Activated CD8-positive, alpha-beta memory T cell treated with anti-CD3 and anti-CD28 coated beads, Interleukin-2, amount 50 U/mL, for 48 hours (primary cell): ENCODE measurements around the gene KRT31.
"Not testable (repeated sequence)": the region's sequence is repeated elsewhere in the genome, so short reads cannot be mapped to it uniquely, and the experiment has no call there.

Experiments used
- DNase-seq: peaks from one replicate; pipeline ENCODE4 v3.0.0-alpha.2; 2020

KRT31 gene

DNA sequence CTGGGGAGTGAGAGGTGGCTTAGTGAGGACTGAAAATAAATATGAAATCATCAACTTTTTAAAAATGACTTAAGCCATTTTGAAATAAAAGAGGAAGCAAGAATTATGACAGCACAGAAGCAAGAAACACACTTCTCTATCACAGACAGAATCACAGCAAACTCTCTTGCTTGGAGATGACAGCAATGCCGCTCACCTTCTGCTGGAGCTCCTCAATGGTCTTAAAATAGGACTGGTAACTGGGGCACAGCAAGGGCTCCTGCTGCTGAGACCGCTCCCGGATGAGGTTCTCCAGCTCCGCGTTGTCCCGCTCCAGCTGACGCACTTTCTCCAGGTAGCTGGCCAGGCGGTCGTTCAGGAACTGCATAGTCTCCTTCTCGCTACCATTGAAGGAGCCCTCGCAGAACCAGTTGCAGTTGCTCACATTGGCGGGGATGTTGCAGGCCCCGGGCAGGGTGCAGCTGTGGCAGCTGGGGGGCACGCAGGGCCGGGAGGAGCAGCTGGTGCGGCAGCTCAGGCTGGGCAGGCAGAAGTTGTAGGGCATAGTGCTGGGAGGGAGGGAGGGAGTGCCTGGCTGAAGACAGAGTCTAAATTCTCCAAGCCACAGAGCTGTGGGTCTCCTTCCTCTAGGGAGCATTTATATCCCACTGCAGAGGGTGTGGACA is at the start of gene KRT31:
Gene KRT31, minus strand, starts transcription at position 613 of the 665 bp plus-strand sequence. Its CDS starts 69 bp downstream, at position 544.
- DNase-seq: no peak

DNA sequence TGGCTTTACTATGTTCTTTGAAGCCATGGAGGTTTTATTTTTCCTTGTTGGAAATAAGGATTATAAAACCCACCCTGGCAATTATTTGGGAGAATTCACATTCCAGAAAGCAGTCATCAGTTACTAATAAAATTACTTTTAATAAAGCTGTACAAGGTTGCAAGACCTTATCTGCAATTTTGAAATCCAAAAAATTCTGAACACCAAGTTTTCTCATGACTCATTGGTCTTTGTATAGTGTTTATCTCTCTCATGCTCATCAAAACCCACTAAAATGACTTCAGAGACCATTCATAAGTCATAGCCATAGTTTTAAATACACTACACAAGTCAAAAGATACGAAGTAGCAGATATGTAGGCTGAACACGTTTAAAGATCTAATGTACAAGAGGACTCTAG is 49.4 kb upstream of the KRT31 start:
- no peak for DNase-seq

GRCh38 chr17:41444640-41445039 is 47.2 kb upstream of the KRT31 start:
- no peak for DNase-seq

- DNase-seq: no peak
Observed at GRCh38 chr17:41444186-41444585, 46.8 kb upstream of the KRT31 start.

- DNase-seq: no peak
Observed at GRCh38 chr17:41442739-41443138, 45.3 kb upstream of the KRT31 start.

GRCh38 chr17:41440531-41441033 is 43.2 kb upstream of the KRT31 start, which contains the start of gene KRT38:
Gene KRT38, minus strand, starts transcription at chr17:41440983. Its CDS starts 62 bp downstream, at chr17:41440921.
- DNase-seq: no peak

- DNase-seq: no peak
Observed at GRCh38 chr17:41439375-41439774, 42.0 kb upstream of the KRT31 start.

DNA sequence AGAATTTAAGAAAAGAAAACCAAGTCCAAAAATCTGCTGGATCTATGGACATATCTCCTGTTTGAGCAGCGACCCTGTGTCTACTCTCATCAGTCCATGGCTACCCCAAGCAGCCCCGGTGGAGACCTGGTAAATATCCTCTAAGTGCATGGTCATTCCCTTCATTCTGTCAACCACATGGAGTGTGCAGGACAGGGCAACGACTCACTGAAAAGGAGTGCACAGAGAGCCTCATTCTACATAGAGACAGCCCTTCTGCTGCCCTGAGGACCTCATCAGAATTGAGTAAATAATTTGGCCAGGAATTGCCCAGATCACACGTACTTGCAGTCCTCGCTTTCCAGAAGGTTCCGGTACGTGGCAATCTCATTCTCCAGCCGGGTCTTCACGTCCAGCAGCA is 40.4 kb upstream of the KRT31 start:
- DNase-seq: no peak

DNA sequence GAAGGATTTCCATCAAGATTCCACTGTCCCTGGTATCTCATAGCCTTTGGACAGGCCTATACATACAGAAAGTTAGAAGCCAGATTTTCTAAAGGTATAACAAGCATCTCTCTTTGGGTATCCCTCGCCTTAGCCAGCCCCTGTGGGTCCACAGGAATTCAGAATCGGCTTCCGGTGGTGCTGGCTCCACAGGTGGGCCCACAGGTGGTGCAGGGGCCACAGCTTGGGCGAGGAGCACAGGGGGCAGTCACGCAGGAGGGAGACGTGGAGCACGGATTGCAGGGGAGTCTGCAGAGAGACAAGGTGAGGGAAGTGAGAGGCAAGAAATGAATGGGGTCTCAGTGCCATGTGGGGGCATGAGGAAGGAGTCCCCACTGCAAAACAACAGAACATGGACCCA is 39.8 kb upstream of the KRT31 start:
- DNase-seq: no peak

DNA sequence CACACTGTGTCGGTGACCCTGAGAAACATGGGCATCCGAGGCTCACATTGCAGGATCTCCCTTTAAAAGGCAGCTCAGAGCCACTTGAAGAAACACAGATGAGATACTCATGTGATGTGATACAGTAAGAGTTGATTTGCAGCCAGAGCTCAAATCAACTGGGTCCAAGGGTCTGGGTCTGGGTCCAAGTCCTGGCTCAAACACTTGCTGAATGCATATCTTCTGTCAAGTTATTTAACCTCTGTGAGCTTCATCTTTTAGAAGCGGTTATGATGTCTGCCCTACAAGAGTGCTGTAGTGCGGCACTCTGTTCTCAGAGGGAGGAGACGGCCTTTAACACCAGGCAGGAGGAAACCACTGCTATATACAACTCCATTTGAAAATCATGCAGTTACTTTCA is 37.0 kb upstream of the KRT31 start:
- DNase-seq: no peak

- no peak for DNase-seq
Observed at GRCh38 chr17:41434005-41434404, 36.6 kb upstream of the KRT31 start.

DNA sequence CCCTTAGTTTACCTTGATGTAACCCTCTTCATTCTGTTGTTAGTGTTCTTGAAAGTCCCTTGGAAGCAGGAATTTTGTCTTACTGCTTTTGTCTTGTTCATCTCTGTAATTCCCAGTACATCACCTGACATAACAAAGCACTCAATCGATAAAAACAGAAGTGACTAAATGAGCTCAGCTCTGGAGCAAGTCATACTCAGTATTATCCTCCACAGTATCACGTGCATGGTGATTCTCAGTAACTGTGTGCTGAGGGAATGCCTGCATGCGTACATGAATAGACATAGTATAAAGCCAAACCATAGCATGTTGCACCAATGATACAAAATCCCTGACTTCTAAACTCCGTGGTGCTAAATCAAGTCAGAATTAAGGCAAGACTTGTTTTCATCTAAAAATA is 36.2 kb upstream of the KRT31 start:
- DNase-seq: no peak

GRCh38 chr17:41430376-41430775 is 33.0 kb upstream of the KRT31 start:
- not testable (repeated sequence) for DNase-seq

DNA sequence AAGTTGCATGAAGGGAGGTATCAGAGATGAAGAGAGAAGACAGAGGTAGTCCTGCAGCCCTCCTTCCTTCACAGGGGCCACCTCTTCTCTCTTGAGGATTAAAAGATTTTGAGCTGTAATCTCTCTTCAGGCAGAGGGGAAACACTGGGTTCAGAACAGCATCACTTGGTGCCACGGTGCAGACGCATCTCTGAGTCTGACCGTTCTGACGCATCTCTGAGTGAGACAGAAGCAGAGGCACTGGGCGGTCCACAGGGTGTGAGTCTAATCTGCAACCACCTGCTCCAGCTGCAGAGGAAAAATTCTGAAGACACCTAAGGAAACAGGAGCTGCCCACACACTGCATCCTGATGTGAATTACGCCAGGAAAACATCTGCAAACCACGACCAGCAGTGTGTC is 32.3 kb upstream of the KRT31 start:
- DNase-seq: no peak

GRCh38 chr17:41428591-41429291 is 31.3 kb upstream of the KRT31 start:
- DNase-seq: no peak

DNA sequence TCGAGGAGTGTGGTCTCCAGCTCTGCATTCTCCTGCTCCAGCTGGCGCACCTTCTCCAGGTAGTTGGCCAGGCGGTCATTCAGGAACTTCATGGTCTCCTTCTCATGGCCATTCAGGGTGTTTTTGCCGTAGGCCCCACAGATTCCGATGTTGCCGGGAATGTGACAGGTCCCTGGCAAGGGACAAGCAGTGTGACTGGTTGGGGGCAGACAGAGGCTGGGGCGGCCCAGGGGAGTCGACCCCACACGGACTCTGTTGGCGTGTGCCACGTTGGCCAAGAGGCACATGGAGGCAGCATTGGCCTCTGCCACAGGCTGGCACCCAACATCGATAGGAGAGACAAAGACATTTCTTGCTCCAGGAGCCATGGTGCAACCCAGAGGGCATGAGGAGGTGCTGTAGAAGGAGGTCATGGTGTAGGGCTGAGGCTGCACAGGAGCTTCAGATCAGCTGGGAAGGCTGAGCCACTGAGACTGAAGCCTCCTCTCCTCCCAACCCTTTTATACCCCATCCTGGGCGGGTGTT is 26.8 kb upstream of the KRT31 start, which contains the start of gene KRT37:
Gene KRT37, minus strand, starts transcription at position 475 of the 525 bp plus-strand sequence. Its CDS starts 62 bp downstream, at position 413.
- DNase-seq: no peak

DNA sequence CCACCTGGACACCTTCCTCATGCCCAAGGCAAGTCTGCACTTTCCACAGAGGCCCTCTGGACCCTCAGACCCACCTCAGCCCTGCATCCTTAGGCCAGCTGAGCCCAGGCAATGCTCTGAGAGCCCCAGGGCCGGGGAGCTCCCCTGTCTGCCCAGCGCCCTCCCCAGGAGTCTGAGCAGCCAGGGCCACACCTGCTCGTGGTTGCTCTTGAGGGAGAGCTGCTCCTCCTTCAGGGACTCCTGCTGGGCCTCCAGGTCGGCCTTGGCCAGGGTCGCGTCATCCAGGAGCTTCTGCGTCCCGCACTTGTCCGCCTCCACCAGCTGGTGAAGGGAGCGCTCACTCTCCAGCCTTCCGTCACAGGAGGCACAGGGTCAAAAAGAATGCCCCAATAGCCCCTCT is 25.2 kb upstream of the KRT31 start:
- DNase-seq: not testable (repeated sequence)

- no peak for DNase-seq
Observed at GRCh38 chr17:41421617-41422016, 24.2 kb upstream of the KRT31 start.

DNA sequence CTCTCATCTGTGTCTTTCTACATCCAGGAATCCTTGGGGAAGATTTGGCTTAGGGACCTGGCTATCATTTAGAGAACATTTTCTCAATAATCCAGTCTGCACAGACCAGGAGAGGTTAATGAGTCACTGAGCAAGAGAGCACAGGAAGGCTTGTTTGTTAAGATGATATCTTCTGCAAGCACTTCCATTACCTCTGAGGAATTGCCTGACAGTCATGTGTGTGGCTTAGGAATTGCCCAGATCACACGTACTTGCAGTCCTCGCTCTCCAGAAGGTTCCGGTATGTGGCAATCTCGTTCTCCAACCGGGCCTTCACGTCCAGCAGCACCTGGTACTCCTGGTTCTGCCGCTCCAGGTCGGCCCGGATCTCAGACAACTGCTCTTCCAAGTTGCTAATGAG is 23.7 kb upstream of the KRT31 start:
- no peak for DNase-seq

- DNase-seq: no peak
Observed at GRCh38 chr17:41420134-41420533, 22.7 kb upstream of the KRT31 start.

DNA sequence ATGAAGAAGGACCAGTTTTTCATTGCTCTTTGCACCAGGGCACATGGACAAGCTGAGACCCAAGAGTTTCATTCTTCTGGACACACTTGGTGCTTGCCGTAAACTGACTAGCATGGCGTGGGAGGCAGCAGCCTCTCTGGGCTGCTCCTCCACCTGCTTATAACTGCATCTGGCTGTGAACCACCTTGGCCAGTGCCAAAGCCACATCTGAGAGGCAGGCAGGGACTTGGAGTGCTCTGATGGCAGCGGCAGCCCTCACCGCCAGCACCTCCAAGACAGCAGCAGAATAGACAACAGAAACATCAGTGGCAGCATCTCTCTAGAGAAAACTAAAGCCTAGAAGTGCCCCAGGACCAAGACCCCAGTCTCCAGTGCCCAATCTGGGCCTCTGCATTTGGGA is 22.3 kb upstream of the KRT31 start:
- DNase-seq: no peak

GRCh38 chr17:41418116-41418860 is 20.9 kb upstream of the KRT31 start:
- DNase-seq: no peak

- DNase-seq: no peak
Observed at GRCh38 chr17:41417576-41418015, 20.2 kb upstream of the KRT31 start.
